Medulla oblongata (tissue), 1 donor: ENCODE results near the gene RAB30.
"Not testable (repeated sequence)": the region's sequence is repeated elsewhere in the genome, so short reads cannot be mapped to it uniquely, and the experiment has no call there.

ENCODE experiments used
- DNase-seq: peaks from one replicate; pipeline ENCODE4 v3.0.0-alpha.2; 2015; ENCODE audit errors: extremely low spot score

Gene RAB30

DNA sequence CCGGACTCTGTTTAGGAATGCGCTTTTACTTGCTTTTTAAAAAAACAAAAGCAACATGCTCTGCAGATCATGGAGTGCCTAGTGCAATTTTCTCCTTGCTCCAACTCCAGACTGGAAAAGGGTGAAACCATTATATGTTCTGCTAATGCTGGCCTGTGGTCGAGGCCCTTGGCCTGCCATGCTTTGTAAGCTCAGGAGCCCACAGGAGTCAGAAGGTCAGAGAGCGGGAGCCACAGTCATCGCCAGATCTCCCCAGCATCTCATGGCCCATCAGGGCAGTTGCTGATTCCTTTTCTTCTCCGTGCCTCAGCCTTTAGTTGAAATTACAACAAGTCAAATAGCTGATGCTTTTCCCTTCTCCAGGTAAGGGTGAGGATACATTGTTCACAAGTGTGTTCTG is 89.8 kb downstream of the RAB30 start:
- no peak for DNase-seq

DNA sequence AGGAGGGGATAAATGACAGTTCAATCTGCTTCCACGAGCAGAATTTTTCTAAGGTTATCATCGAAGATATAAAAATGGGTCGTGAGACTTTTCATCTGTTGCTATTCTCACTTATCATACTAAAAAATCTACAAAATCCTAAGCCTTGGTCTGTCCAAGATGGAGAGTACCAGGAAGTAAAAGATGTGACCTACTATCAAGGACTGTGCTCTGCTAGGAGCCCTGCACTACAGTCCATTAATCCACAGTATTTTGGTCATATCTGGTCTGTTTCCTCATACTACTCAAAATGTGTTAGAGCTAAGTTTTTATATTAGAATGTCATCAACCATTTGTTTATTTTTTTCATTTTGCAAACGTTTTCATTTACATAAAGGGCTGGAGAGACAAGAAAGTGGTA is 90.8 kb downstream of the RAB30 start:
- DNase-seq: no peak

DNA sequence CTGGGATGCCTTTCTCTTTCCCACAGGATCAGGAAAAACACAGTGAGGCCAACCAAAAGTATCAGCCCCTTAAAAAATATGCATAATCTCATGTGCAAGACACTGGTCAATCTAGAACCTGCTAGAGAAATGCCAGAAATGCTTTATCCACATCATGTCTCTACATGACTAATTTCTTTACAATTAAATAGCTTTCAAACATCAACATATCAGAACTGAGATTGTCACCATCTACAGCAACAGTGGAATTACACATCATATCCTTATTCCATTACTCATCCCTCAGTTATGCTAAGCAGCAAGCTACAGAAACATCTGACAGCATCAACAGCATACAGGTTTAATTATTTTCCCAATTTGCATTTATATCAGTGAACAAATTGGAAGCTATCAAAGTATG is 91.4 kb downstream of the RAB30 start:
- no peak for DNase-seq

- no peak for DNase-seq
Observed at GRCh38 chr11:82979824-82980223, 91.9 kb downstream of the RAB30 start.

- DNase-seq: no peak
Observed at GRCh38 chr11:82978422-82979099, 93.1 kb downstream of the RAB30 start.

- DNase-seq: no peak
Observed at GRCh38 chr11:82976786-82977185, 94.9 kb downstream of the RAB30 start.

DNA sequence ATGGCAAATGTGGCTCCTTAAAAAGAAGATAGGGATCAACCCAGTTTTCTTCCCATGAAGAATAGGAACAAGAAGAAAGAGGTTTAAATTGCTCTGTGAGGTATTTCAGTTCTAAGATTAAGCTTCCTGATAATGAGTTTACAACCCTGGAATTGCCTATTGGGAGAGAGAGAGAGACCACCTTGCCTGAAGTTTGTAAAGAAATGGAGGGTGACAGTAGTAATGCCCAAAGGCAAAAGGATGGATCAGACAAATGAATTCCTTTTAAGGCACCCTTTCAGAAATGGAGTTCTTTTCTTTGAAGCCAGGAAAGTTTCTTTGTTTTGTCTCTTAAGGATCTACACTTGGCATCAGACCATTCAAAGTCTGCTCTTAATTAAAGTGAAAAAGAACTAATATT is 95.8 kb downstream of the RAB30 start:
- no peak for DNase-seq

DNA sequence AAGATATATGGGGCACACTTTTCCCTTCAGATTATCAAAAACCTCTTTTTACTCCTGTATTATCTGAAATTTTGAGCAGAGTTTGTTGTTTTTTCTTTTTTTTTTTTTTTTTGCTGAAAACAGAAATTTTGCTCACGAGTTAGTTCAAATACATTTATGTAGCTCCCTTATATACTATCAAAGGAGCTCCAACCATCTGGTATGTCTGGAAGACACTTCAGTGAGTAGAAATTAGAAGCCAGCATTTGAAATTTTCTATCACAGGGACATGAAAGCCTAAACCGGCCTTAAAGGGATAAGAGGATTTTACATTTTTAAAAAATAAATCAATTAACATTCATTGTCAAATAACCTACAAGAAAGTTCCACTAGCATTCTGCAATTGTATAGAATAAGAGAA is 96.8 kb downstream of the RAB30 start:
- DNase-seq: no peak

DNA sequence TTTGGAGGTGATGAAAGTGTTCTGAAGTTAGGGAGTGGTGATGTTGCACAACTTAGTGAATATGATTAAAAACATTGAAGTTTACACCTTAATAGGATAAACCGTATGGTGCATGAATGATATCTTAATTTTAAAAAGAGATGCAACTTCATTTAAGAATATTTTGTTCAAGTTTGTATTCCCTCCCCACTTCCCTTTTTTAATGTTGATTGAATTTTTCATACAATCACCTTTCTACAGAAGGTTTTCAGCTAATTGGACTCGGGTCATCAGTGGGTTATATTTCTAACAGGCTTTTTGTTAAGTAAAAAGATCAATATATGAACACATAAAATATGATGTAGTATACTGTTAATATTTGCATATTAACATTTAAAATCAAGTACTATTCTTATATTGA is 97.6 kb downstream of the RAB30 start:
- DNase-seq: no peak

DNA sequence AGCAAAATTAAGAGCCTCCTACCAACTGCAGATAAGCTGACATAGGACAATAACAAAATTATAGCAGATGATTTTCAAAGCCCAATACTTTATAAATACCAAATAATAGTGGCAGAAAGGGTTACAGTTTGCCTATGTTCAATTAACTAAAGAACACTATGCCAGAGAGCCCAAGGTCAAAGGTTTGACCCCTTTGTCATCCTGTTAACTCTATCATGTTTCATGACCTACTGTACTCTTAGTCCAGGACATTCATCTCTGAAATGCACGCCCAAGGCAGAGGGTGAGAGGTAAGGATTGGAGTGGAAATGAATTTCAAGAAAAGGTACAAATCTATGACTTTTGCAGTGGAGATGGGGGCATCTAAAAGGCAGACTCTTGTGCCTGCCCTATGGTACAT is 99.6 kb downstream of the RAB30 start:
- no peak for DNase-seq

- not testable (repeated sequence) for DNase-seq
Observed at GRCh38 chr11:82971519-82971946, 100.2 kb downstream of the RAB30 start.

DNA sequence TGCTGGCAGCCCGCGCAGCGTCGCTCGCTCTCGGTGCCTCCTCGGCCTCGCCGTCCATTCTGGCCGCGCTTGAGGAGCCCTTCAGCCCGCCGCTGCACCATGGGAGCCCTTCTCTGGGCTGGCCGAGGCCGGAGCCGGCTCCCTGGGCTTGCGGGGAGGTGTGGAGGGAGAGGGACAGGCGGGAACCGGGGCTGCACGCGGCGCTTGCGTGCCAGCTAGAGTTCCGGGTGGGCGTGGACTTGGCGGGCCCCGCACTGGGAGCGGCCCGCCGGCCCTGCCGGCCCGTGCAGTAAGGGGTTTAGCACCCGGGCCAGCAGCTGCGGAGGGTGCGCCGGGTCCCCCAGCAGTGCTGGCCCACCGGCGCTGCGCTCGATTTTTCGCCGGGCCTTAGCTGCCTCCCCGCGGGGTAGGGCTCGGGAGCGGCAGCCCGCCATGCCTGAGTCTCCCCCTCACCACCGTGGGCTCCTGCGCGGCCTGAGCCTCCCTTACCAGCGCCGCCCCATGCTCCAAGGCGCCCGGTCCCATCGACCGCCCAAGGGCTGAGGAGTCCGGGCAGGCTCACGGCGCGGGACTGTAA is 101.1 kb downstream of the RAB30 start:
- not testable (repeated sequence) for DNase-seq

DNA sequence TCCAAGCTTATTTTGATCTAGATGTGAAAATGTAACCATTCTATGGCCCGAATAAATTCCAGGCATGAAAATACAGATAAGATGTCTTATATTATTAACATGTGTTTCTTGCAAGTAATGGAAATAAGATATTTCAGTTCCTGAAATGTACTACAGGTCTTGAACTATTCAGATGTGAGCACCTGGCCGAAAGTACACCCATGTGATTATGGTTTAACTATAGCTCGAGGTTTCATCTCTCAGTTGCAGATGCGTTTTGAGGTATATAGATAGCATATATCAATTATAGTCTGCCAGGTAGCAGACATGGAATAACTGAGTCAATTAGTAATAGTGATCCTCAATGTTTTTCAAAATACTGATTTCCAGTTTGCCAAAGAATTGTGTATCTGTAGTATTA is 101.9 kb downstream of the RAB30 start:
- no peak for DNase-seq

GRCh38 chr11:82967381-82967780 is 104.3 kb downstream of the RAB30 start:
- no peak for DNase-seq

GRCh38 chr11:82962021-82962420 is 109.7 kb downstream of the RAB30 start:
- not testable (repeated sequence) for DNase-seq

GRCh38 chr11:82960779-82961143 is 110.9 kb downstream of the RAB30 start:
- DNase-seq: no peak

- no peak for DNase-seq
Observed at GRCh38 chr11:82959987-82960778, 111.5 kb downstream of the RAB30 start.

DNA sequence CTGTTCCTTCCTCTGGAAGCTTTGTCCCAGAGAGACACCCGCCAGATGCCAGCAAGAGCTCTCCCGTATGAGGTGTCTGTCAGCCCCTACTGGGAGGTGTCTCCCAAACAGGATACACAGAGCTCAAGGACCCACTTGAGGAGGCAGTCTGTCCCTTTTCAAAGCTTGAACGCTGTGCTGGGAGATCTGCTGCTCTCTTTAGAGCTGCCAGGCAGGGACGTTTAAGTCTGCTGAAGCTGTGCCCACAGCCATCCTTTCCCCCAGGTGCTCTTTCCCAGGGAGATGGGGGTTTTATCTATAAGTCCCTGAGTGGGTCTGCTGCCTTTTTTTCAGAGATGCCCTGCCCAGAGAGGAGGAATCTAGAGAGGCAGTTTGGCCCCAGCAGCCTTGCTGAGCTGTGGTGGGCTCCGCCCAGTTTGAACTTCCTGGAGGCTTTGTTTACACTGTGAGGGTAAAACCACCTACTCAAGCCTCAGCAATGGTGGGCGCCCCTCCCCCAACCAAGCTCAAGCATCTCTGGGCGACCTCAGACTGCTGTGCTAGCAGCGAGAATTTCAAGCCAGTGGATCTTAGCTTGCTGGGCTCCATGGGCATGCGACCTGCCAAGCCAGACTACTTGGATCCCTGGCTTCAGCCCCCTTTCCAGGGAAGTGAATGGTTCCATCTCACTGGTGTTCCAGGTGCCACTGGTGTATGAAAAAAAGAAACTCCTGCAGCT is 115.8 kb downstream of the RAB30 start:
- not testable (repeated sequence) for DNase-seq

DNA sequence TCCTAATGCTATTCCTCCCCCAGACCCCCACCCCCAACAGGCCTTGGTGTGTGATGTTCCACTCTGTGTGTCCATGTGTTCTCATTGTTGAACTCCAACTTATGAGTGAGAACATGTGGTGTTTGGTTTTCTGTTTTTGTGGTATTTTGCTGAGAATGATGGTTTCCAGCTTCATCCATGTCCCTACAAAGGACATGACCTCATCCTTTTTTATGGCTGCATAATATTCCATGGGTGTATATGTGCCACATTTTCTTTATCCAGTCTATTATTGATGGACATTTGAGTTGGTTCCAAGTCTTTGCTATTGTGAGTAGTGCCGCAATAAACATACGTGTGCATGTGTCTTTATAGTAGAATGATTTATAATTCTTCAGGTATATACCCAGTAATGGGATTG is 121.2 kb downstream of the RAB30 start:
- not testable (repeated sequence) for DNase-seq

- DNase-seq: no peak
Observed at GRCh38 chr11:82949352-82949751, 122.3 kb downstream of the RAB30 start.

GRCh38 chr11:82945682-82946081 is 126.0 kb downstream of the RAB30 start:
- no peak for DNase-seq

DNA sequence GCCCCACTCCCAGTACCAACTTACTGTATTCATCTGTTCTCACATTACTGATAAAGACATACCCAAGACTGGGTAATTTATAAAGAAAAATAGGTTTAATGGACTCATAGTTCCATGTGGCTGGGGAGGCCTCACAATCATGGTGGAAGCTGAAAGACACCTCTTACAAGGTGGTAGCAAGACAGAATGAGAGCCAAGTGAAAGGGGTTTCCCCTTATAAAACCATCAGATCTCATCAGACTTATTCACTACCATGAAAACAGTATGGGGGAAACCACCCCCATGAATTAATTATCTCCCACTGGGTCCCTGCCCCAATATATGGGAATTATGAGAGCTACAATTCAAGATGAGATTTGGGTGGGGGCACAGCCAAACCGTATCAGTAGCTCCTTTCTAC is 126.7 kb downstream of the RAB30 start:
- not testable (repeated sequence) for DNase-seq
